Activated CD4-positive, CD25-positive, alpha-beta regulatory T cell treated with anti-CD3 and anti-CD28 coated beads, Interleukin-2, amount 50 U/mL, for 24 hours (primary cell): ENCODE measurements around the gene DYDC2.
A peak's percentile ranks its signal among the peaks of the same experiment; 100 is the strongest.
"Not testable (repeated sequence)": the region's sequence is repeated elsewhere in the genome, so short reads cannot be mapped to it uniquely, and the experiment has no call there.

Experiments used
- ATAC-seq, 2 donors: fragments of 150-1000 bp; cut with Tn5 transposase; one replicate each; pipeline ENCODE4 v1.10.0; 2021; ENCODE audit warnings: mild to moderate bottlenecking in 1 of 2, moderate library complexity in 1 of 2

The DYDC2 gene, protein sequence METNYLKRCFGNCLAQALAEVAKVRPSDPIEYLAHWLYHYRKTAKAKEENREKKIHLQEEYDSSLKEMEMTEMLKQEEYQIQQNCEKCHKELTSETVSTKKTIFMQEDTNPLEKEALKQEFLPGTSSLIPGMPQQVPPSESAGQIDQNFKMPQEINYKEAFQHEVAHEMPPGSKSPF

GRCh38 chr10:80356563-80356988 lies at the start of gene DYDC2, which contains the start of gene DYDC1:
DYDC2 (plus strand) TSS chr10:80356781; CDS start chr10:80362444, 5,663 bp downstream.
DYDC1 (minus strand) TSS chr10:80356755; CDS start chr10:80352601, 4,154 bp downstream.
- ATAC-seq: peak; percentile 46 to 76

GRCh38 chr10:80313523-80313922 lies 43.1 kb upstream of the DYDC2 start:
- ATAC-seq: no peak

DNA sequence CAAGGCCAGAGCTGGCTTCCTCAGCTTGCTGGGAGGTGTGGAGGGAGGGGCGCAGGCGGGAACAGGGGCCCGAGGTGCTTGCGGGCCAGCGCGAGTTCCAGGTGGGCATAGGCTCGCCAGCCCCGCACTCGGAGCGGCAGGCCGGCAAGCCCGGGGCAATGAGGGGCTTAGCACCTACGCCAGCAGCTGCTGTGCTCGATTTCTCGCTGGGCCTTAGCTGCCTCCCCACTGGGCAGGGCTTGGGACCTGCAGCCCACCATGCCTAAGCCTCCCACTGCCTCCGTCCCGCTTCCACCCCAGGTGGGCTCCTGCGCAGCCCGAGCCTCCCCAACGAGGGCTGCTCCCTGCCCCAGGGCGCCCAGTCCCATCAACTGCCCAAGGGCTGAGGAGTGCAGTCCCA lies 41.2 kb upstream of the DYDC2 start:
- ATAC-seq: no peak

DNA sequence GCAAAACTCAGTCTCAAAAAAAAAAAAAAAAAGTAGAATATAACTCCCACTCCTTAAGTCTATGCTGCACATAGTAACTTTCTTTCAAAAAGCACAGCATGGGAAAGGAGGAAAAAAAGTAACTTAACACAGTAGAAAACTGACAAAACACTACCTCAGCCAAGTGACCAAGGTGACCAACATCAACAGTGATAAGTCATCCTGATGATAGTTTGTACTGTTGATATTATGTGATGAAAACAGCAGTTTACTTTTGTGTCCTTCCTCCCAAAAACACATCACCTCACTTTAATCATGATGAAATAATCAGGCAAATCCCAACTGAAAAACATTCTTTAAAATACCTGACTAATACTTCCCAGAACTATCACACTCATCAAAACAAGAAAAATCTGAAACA lies 37.8 kb upstream of the DYDC2 start:
- no peak for ATAC-seq

- ATAC-seq: no peak
Observed at GRCh38 chr10:80319318-80319717, 37.3 kb upstream of the DYDC2 start.

- ATAC-seq: no peak
Observed at GRCh38 chr10:80319725-80320290, 36.8 kb upstream of the DYDC2 start.

GRCh38 chr10:80320377-80320776 lies 36.2 kb upstream of the DYDC2 start:
- ATAC-seq: no peak

DNA sequence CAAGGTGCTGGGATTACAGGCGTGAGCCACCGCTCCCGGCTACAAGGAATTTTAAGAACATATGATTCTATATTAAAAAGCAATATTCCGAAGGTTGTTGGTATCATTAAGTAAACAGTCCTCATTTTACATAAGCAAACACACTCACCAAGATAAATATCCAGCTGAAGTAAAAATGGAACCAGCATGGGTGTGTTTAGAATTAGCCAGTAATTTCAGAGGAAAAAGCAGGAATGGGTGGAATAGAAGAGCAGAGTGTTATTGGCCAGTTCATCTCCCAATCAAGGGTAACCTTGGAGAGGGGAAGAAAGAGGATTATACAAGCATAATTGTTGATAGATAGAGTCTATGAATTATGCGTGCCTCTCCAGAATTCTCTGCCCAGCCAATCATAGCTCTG lies 35.4 kb upstream of the DYDC2 start:
- ATAC-seq: no peak

DNA sequence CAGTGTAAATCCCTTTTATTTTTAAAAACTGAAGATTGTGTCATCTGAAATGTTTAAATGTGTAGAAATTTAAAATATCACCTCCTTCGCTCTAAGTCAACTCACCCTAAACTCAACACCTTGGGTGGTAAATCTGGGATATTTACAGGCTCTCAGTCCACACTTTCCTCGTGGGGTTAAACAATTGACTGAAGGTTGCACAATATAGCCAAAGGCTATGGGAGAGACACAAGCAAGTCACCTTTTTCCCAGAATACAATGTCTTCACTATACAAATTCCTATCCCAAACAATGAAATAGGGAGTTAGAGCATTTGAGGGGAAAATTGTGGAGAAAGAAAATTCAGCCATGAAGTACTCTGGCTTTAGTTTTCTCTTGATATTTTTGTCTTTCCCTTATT lies 34.4 kb upstream of the DYDC2 start:
- ATAC-seq: no peak

DNA sequence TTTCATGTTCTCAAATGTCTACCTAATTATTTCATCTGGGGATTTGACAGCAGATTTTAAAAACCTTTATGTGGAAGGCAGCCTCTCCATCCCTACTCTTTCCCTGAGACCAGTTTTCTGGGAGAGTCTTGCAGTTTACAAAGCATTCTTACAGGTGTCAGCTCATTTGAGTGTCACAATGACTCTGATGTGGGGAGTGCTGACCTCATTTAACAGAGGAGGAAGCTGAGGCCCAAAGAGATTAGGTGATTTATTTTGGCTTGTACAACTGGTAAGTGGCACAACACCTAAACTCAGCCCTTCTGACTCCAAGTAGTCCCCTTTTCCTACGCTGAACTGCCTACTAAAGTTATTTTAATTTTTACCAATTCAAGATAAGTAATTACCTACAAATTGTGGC lies 33.9 kb upstream of the DYDC2 start:
- ATAC-seq: no peak

GRCh38 chr10:80323311-80323710 lies 33.3 kb upstream of the DYDC2 start:
- no peak for ATAC-seq

DNA sequence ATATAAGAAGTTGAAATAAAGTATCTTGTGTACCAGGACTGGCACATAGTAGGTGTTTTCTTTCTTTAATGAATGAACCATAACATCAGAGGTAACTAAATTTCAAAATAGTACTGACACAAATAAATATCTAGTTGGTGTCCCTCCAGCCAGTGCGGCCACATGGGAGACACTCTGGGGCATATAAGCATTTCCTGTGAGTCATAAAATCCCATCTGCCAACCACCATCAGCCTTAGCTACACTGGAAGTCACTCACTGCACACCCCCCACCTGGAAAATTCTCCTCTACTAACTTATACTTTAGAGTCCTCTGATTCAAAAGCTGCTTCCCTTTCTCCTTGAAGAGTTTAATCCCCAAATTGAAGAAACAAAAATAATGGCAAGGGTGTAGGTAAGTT lies 32.5 kb upstream of the DYDC2 start:
- no peak for ATAC-seq

DNA sequence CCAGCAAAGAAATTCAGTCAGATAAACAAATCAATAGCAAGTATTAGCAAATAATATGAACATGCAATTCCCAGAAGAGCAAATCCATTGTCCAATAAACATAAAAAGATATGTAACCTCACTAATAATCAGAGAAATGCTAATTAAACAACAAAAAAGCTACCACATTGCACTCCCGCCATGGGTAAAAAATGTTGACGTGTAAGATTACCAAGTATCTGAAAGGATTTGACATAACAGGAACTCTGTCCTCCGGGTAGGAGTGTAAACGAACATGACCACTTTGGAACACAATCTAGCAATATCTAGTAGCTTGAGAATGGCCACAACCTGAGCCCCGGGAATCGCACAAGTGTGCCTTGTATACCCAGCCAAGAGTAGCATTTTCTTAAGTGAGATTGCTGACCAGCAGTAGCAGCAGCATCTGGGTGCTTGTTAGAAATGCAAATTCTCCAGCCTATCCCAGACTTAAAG lies 31.7 kb upstream of the DYDC2 start:
- no peak for ATAC-seq

DNA sequence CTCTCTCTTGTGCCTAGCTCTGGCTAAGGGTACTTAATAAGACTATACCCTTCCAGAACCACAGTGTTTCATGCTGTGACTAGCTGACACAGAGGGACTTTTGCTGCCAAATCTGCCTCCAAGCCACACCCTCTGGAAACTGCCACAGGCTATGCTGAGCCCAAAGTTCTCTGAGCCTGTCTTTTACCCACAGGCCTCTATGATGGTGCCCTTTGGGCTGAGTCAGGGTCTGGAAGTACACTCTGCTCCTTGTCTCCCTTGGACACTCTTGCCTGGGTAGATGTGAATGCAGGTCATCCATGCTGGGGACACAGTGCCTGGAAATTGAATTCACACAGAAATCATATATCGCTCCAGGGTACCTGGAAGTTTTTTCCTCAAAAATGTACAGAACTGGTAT lies 22.6 kb upstream of the DYDC2 start:
- ATAC-seq: no peak

DNA sequence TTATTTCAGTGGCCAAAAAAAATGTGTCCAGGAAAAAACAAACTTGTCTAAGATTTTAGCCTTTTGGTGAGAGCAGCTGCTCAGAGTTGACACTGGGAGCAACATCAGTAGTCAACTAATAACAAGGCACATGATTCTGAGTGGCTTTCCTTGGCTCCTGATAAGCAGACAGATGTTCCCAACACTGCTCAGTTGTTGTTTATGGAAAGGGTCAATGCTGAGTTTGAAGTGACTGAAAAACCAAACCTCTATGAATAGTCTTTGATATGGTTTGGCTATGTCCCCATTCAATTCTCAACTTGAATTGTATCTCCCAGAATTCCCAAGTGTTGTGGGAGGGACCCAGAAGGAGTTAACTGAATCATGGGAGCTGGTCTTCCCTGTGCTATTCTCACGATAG lies 12.3 kb upstream of the DYDC2 start:
- no peak for ATAC-seq

DNA sequence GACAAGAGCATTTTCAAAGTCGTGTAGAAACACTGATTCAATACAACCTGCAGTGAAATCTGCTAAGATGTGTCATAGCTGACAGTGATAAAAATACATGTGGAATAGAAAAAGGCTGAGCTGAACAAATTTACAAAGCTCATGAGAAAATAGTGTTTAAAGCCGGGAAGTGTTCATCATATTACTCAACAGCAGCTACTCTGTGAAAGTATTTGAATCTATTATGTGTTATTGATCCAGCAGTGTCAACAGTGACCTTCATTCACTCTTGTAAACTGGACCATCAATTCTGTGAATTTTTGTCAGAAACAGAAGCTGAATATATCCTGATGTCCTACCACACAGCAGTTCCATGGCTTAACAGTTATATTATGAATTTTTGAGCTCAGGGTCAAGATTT lies 11.7 kb upstream of the DYDC2 start:
- ATAC-seq: no peak

DNA sequence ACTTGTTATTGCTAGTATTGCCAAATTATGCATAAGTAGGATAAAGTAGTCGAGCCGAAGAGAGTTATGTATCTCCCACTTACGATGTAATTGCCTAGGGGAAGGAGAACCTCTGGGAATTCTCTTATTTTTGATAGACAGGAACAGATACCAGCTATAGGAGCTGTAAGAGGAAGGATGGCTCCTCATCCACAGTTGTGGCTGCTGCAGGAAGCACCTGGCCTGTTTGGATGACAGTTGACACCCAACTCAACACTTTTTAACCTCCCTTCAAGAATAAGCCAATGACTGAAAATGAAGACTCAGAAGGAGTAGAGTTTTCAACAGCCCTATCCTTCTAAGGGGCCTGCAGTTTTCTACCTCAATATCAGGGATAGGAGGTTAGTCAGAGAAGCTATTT lies 6.3 kb upstream of the DYDC2 start:
- no peak for ATAC-seq

DNA sequence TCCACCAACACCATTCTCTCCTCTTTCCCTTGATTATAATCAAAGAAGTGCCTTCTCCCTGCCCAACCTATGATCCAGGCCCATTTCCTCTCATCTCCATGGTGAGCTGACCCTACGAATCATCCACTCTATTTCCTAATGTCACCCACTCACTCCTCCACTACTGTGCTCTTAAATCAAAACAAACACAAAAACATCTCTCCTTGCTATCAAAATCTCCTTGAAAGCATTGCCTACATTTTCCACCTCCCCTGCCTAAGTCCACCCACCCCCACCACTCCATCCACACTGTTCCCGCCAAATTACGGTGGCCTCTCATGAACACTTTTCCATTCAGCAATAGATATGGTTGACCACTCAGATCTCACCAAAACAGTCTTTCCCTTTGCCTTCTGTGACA lies 5.4 kb upstream of the DYDC2 start:
- no peak for ATAC-seq

GRCh38 chr10:80356989-80357850 lies 639 bp downstream of the DYDC2 start:
- no peak for ATAC-seq

DNA sequence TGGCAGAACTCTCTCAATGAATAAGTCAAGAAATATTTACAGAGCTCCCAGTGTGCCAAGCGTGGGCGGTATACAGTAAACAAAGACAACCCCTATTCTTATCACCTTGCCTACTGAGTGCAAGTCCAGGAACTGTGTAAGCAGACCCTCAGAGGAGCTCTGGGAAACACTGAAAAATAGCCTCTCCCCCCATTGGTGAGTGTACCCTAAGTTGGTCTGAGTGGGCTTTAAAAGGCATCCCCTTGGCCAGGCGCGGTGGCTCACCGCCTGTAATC lies 1.2 kb downstream of the DYDC2 start:
- no peak for ATAC-seq

DNA sequence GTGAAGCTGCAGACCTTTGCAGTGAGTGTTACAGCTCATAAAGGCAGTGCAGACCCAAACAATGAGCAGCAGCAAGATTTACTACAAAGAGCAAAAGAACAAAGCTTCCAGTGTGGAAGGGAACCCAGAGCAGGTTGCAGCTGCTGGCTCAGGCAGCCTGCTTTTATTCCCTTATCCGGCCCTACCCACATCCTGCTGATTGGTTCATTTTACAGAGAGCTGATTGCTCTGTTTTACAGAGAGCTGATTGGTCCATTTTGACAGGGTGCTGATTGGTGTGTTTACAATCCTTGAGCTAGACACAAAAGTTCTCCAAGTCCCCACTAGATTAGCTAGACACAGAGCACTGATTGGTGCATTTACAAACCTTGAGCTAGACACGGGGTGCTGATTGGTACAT lies 2.3 kb downstream of the DYDC2 start:
- not testable (repeated sequence) for ATAC-seq

- no peak for ATAC-seq
Observed at GRCh38 chr10:80359644-80360043, 3.1 kb downstream of the DYDC2 start.

DNA sequence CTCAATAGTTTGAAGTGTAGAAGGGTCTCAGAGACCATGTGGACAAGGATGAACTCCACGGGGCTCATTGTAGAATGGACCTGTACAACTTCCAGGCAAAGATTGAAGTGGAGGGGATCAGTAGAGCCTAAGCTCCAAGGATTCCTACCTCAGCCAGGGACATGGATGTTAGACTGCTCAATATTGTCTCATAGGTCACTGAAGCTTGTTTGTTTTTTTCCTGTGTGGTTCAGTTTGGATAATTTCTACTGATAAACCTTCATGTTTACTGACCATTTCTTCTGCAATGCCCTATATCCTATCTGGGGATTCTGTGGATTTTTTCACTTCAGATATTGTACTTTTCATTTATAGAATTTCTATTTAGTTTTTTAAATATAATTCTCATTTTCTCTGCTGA lies 8.9 kb downstream of the DYDC2 start:
- no peak for ATAC-seq

DNA sequence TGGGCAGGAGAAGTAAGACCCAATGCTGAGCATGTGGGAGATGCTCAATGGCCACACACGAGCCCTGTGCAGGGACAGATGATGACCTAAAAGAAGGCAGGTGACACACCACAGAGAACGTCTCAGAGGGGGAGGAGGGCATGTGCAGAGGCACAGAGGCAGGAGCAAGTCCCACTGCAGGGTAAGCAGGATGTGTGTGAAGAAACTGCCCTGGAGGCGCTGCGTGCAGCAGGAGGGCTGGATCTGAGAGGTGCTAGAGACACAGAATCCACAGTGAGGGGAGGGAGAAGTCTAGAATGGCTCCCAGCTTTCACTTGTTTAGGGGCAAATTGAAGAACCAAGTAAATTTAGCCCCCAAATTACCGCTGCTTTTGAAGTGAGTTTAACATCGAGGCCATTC lies 14.9 kb downstream of the DYDC2 start:
- ATAC-seq: no peak
